ENCODE measurements around the gene OR4N5.

GRCh38 chr14:20112321-20112720, 26.3 kb upstream of the OR4N5 start:
- TF ChIP-seq POLR2A (IDR thresholded peaks at IDR 0.05; ENCODE audit: low read depth, low read length) = no peak
- no peak for TF ChIP-seq POLR2AphosphoS5 (IDR thresholded peaks at IDR 0.05; ENCODE audit: low read depth, low read length)

All from GM12892 (cell line).